GM12878 (cell line): Measurements from ENCODE around the gene IGF1R.

Source experiments
- JUNB ChIP-seq: IDR thresholded peaks from 2 replicates; pipeline ENCODE4 v1.6.1; 2016; ENCODE audit warnings: antibody characterized with exemption, mild to moderate bottlenecking
- PBX3 ChIP-seq: IDR thresholded peaks from 2 replicates; pipeline ENCODE4 v1.6.1; 2011; ENCODE audit warnings: mild to moderate bottlenecking, low read depth, low read length, moderate library complexity; ENCODE audit not compliant: insufficient replicate concordance
- POLR2AphosphoS2 ChIP-seq: IDR thresholded peaks from 2 replicates; pipeline ENCODE4 v1.6.1; 2011; ENCODE audit warnings: low read depth, mild to moderate bottlenecking, low read length, improper control_type of control experiment, moderate library complexity
- POLR2AphosphoS5 ChIP-seq: IDR thresholded peaks from 2 replicates; pipeline ENCODE4 v1.6.1; 2011; ENCODE audit warnings: mild to moderate bottlenecking, low read length, inconsistent platforms
- SMARCA5 ChIP-seq: fragments of 450-650 bp; IDR thresholded peaks from 2 replicates; pipeline ENCODE4 v1.6.1; 2017; ENCODE audit warnings: mild to moderate bottlenecking

- TF ChIP-seq POLR2AphosphoS2 (no peak), JUNB (no peak), POLR2AphosphoS5 (no peak), PBX3 (no peak), SMARCA5 (no peak)
Observed at GRCh38 chr15:98907927-98908471, 259.7 kb downstream of the IGF1R start.
